GM19468 (cell line): ENCODE measurements around the gene CENPP.
"Not testable (repeated sequence)": the region's sequence is repeated elsewhere in the genome, so short reads cannot be mapped to it uniquely, and the experiment has no call there.

Experiments used
- ATAC-seq: cut with Tn5 transposase; IDR thresholded peaks from one replicate; pipeline ENCODE4 v1.9.1; 2021; ENCODE audit warnings: mild to moderate bottlenecking, moderate library complexity, moderate number of reproducible peaks; ENCODE audit not compliant: unreplicated experiment; ENCODE audit errors: extremely low read depth

Gene CENPP

GRCh38 chr9:92608909-92609445, 283.2 kb downstream of the CENPP start:
- ATAC-seq = no peak

- ATAC-seq = no peak
Observed at GRCh38 chr9:92610470-92611420, 285.0 kb downstream of the CENPP start.

- no peak for ATAC-seq
Observed at GRCh38 chr9:92611621-92612285, 286.0 kb downstream of the CENPP start.

- no peak for ATAC-seq
Observed at GRCh38 chr9:92612292-92612691, 286.5 kb downstream of the CENPP start.

- no peak for ATAC-seq
Observed at GRCh38 chr9:92612816-92613215, 287.1 kb downstream of the CENPP start.

GRCh38 chr9:92613268-92614122, 287.7 kb downstream of the CENPP start:
- no peak for ATAC-seq

GRCh38 chr9:92614123-92614510, 288.4 kb downstream of the CENPP start:
- no peak for ATAC-seq

- no peak for ATAC-seq
Observed at GRCh38 chr9:92614763-92615461, 289.2 kb downstream of the CENPP start.

GRCh38 chr9:92615790-92616189, 290.0 kb downstream of the CENPP start:
- ATAC-seq = no peak

- ATAC-seq = no peak
Observed at GRCh38 chr9:92616199-92616641, 290.5 kb downstream of the CENPP start.

- ATAC-seq = no peak
Observed at GRCh38 chr9:92616655-92617111, 290.9 kb downstream of the CENPP start.

GRCh38 chr9:92617195-92617813, 291.6 kb downstream of the CENPP start:
- no peak for ATAC-seq

GRCh38 chr9:92617951-92618510, 292.3 kb downstream of the CENPP start:
- ATAC-seq = no peak

GRCh38 chr9:92618633-92619225, 293.0 kb downstream of the CENPP start:
- ATAC-seq = no peak

- ATAC-seq = no peak
Observed at GRCh38 chr9:92619601-92620300, 294.0 kb downstream of the CENPP start.

- no peak for ATAC-seq
Observed at GRCh38 chr9:92620845-92621244, 295.1 kb downstream of the CENPP start.

- not testable (repeated sequence) for ATAC-seq
Observed at GRCh38 chr9:92623936-92624335, 298.2 kb downstream of the CENPP start.

- ATAC-seq = no peak
Observed at GRCh38 chr9:92626484-92626883, 300.7 kb downstream of the CENPP start.
